NCI-H2081 treated with DMSO at 0.1 percent for 48 hours (cell line): ENCODE data around the gene KRTAP10-1.
A peak's percentile ranks its signal among the peaks of the same experiment; 100 is the strongest.

Experiments used
- DNase-seq: peaks from one replicate; lab custom pipeline; 2025; lab: John Stamatoyannopoulos, UW

The KRTAP10-1 gene

DNA sequence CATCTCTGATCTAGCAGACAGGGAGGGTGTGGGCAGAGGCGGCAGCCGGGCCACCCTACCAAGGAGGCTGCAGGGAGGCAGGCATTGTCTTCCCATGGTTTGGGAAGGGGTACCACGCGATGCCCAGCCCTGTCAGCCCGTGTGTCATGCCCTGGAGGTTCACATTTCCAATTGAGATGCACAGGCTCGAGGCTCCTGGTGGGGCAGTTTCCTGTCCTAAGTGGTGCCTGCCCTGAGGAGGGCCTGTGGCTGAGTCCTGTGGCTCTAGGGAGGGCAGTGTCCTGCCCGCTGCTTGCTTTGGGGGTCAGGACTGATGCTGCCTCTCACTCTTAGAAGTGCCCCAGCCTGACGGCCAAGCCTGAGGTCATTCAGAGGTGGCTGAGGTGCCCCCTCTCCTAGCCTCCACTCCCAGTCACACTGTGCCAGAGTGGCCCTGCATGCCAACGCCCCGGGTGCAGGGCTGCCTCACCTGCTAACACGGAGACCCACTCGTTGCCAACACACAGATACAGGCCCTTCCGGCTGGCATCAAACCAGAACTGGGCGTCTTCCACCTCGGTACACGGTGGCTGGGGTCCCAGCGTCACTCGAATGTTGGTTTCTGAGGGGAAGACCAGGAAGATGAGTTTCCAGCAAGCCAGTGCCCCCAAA, 11.9 kb downstream of the KRTAP10-1 start:
- DNase-seq: no peak

DNA sequence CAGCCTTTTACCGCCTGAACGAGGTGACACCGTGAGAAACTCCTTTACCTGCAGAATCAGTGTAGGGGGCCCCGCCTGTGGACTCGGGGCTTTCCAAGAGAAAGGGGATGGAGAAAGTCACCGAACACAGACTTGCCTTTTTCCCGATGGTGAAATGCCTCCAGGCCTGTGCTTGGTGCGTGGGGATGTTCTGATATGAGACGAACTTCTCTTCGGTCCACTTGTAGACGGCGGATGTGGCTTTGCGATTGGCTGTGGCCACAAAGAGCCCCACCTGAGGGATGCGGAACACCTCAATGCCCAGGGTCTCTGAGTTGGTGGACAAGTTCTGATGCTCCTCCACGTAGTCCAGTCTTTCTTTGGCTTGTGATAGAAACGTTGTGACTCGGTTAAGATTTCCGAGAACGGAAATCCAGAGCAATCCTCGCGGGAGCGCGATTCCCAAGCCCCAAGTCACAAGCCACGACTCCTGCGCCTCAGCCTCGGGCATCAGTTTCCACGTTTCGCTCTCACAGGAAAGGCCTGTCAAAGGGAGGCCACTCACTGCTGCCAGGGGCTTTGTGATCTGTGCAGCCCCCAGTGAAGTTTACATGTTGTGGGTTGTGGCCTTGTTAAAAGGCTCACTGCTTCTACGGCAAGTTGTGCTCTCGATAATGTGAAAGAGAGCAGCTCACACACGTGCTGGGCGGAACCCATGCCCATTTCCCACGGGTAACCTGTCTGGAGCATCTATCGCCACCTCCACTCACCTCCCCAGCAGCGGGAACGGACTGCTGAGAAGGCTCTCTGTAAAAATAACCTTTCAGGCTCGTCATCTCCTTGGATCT, 12.6 kb downstream of the KRTAP10-1 start:
- DNase-seq: no peak

DNA sequence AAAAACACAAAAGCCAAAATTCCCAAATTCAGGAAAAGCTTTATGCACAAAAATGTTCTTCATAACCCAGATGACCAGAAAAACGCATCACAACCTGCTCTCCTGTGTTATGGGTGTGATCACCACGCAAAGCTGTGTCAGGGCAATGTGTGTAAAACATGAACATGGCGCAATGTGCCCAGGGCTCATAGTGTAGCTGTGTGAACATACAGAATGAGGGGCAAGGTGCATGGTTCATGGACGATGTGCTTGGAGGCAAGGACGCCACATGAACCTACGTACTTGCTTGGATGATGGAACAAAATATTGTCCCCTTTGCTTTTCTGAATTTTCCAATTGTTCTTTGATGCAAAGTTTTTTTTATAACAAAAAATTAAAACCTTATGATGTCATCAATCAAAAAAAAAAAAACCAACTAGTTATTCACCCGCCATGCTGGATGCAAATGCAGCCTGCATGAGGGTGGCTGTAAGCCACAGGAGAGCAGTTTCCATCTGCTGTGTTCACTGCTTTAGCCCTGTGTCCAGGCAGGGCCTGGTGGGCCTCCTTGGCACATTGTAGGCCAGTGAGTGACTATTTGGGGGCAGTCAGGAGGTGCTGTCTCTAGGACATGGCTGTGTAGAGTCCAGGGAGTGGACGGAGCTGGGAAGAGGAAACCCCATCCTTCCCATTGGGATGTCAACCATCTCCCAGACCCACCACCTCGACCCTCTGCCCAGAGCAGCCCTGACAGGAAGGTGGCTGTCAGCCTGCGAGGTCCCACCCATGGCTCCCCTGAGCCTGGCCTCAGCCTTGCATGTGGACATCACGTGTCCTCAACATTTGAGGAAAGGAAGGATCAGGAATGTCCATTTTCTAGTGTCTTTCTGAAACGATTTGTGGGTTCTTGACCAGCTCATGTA, 13.6 kb downstream of the KRTAP10-1 start:
- DNase-seq: no peak

DNA sequence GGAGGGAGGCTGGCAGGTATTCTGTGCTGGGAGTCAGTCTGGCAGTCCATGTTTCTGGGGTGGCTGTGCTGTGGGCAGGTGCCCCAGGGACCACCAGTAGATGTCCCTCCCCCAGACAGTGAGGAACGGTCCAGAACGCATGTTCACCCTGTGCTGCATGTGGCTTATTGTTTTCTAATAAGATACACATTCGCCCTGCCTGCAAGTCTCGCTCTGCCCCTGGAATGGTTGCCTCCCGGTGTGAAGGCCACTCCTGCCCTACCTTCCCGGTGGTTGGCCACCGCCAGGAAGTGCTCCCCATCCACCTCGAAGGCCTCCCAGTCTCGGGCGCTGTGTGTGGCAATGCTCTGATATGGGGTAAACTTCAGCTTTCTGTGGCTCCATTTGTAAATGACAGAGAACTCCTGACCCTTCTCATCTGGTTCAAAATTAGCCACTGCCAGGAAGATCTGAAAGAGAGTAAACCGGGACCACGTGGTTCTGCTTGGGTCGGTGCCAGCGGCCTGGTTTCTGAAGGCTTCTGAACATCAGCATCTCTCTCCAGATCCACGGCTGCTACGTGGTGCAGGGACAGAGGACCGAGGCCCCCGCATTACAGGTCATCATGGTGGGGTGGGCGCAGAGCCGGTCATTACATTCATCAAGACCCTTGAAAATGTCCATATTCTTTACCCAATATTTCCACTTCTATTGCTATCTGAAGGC, 14.5 kb downstream of the KRTAP10-1 start:
- no peak for DNase-seq

DNA sequence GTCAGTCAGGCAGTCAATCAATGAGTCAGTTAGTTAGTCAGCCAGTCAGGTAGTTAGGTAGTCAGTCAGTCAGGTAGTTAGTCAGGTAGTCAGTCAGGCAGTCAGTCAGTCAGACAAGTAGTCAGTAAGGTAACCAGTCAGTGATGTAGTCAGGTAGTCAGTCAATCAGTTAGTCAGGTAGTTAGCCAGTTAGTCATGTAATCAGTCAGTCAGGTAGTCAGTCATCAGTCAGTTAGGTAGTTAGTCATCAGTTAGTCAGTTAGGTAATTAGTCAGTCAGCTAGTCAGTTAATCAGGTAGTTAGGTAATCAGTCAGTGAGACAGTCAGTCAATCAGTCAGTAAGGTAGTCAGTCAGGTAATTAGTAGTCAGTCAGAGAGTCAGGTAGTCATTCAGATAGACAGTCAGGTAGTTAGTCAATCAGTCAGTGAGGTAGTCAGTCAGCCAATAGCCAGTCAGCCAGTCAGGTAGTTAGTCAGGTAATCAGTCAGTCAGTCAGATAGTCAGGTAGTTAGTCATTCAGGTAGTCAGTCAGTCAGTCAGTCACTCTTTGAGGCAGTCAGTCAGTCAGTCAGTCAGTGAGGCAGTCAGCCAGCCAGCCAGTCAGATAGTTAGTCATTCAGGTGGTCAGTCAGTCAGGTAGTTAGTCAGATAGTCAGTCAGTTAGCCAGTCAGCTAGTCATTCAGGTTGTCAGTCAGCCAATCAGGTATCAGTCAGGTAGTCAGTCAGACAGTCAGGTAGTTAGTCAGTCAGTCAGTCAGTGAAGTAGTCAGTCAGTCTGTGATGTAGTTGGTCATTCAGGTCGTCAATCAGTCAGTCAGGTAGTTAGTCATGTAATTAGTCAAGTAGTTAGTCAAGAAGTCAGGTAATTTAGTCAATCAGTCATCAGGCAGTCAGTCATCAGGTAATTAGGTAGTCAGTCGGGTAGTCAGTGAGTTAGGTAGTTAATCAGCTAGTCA, 15.3 kb downstream of the KRTAP10-1 start:
- no peak for DNase-seq

DNA sequence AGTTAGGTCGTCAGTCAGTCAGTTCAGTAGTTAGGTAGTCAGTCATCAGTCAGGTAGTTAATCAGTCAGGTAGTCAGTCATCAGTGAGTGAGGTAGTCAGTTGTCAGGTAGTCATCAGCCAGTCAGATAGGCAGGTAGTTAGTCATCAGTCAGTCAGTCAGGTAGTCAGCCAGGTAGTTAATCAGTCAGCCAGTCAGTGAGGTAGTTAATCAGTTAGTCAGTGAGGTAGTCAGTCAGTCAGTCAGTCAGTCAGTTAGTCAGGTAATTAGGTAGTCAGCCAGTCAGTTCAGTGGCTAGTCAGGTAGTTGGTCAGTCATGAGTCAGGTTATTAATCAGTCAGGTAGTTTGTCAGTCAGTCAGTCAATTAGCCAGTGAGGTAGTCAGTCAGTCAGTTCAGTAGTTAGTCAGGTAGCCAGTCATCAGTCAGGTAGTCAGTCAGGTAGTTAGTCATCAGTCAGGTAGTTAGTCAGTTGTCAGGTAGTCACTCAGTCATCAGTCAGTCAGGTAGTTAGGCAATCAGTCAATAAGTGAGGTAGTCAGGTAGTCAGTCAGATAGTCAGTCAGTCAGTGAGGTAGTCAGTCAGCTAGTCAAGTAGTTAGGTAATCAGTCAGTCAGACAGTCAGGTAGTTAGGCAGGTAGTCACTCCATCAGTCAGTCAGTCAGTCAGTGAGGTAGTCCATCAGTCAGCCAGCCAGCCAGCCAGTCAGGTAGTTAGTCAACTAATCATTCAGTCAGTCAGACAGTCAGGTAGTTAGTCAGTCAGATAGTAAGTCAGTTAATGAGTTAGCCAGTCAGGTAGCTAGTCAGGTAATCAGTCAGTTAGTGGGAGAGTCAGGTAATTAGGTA, 16.2 kb downstream of the KRTAP10-1 start:
- no peak for DNase-seq

DNA sequence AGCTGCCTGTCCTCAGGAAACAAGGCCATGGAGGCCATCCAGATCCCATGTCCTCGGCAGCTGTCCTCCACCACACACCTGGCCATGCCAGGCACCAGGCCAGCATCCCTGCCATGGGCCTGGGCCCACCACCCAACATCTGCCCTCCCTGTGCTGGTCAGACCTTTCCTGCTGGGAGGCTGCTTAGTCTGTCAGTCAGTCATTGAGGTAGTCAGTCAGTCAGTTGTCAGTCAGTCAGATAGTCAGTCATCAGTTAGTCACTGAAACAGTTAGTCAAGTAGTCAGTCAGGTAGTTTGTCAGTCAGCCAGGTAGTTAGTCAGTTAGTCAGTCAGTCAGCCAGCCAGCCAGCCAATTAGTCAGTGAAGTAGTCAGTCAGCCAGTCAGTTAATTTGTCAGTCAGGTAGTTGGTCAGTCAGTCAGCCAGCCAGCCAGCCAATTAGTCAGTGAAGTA, 17.2 kb downstream of the KRTAP10-1 start:
- no peak for DNase-seq

DNA sequence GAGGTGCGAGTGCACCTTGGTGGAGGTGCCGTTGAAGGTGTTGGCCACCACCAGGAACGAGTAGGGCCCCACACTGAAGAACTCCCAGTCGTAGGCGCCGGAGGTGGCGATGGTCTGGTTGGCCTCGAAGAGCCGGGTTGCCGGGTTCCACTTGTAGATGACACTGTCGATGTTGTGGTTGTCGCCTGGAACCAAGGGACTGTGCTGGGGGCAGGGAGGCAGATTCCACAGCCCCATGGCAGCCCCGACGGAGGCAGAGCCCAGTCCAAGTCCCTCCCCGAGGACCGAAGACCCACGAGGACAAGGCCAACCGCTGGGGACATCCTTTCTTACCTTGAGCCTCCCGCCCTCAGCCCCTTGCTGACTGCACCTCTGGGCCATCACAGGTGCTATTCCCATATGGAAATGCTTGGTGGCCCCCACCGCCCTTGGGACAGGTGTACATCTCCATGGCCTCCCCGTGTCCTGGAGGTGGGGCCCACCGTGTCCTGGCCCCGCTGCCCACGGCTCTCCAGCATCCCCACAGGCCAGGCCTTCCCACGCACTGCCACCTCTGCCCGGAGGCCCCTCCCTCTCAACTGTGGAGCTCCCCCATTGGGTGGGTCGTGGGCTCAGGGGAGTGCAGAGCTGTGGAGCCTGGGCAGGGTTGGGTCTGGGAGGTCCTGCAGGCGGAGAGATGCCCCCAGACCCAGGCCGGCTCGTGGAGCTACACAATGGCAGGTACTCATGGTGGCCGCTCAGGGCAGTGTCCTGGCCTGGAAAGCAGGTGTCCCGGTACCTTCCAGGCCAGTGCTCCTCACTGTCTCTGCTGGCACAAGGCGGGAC, 17.9 kb downstream of the KRTAP10-1 start:
- no peak for DNase-seq

DNA sequence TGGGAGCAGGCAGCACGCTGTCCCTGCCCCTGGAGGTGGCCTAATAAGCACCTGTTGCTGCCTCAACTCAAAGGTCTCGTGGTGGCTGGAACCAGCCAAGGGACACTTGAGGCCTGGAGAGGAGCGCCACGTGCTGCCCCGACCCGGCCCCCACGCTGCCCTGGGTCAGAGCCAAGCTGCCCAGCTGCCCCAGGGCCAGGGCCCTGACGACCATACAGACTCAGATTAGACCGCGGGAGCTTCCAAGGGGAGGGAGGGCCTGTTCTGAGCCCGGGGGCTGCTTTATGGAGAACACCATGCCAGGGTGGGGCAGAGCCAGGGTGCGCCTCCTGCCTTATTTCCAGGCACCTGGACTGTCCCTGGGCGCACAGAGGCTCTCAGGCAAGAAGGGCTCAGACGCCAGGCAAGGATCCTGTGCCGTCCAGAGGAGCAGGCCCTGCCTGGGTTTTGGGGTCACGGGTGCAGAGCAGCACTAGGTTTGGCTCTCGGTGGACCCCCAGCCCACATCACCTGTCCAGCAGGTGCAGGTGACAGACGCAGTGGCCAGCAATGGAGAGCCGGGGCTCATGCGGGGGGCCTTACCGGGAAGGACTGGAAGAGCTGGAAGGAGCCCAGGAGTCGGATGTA, 18.6 kb downstream of the KRTAP10-1 start:
- no peak for DNase-seq

DNA sequence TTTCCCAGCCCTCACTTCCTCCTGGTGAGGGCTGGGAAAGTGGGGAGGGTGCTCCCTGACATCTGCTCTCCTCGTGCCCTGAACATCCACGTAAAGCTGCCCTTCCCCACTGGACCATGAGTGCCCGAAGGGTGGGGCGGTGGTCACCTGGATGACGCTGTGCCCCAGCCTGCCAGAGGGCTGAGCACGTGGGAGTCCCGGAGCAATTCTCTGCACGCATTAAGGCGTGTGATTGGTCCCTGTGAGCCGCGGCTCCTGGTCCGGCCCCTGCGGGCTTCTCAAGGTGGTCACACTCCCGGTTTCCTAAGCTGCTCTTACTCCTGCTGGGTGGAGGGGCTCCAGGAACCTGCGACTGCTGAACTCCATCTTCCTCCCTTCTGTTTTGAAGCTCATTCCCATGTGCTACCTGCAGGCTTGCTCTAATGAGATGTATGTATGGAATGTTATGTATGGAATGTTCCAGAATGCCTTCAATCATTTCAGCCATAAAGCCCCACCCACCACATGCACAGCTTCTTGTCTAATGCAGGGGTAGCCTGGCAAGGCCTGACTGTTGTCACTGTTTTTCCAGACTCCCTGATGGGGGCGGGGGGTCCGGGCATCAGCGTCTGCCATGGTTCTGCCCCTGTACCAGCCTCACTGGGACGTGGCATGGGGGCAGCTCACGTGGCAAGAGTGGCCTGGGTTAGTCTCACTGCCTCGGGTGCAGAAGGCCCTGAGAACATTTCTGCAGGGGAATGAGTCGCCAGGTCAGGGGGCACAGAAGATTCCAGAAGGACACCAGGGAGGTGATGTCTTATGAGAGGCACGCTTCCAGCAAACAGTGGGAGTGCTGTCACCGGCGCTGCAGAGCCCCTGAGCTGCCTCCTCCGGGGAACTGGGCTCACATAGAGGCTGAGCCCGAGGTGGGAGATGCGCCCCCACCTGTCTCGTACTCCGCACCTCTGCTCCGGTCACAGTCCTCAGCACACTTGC, 19.4 kb downstream of the KRTAP10-1 start:
- no peak for DNase-seq

DNA sequence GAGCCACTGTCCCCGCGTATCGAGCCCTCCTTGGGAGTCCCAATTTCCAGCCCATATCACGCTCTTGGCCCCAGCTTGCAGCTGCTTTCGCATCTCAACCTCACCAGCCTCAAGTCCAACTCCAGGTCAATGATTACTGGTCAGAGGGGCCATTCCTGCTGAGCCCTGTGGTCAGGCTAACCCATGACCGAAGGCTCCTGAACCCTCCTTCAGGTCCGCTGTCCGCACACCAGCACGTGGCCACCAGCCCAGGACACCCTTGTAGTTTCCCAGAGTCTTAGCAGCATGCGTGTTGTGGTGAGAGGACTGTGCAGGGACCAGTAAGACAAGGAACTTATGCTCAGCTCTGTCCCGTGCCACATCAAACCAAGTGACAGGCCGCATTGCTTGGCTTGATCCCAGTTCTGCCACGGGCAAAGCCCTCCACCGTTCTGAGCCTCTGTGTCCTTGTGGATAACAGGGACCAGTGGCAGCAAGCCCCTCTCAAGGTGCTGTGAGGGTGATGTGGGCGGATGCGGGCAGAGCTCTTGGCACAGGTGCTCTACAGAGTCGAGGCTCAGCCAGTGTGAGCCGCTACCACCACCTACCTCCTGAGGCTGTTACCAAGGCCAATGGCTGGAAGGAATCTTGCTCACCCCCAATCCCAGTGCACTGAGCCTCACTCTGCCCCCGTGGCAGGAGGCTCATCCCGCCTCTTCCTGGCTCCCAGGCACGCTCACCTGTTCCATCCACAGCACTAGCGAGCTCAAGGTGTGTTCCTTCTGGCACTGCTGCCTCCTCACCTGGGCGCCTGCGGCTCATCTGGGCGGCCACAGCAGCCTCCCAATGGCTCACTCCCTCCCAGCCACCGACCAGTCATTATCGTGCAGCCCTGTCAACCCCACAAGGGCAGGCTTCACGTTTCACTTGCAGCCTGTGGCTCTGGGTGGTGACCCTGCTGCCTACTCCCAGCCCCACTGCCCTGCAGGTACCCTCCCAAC, 20.4 kb downstream of the KRTAP10-1 start:
- DNase-seq: no peak

DNA sequence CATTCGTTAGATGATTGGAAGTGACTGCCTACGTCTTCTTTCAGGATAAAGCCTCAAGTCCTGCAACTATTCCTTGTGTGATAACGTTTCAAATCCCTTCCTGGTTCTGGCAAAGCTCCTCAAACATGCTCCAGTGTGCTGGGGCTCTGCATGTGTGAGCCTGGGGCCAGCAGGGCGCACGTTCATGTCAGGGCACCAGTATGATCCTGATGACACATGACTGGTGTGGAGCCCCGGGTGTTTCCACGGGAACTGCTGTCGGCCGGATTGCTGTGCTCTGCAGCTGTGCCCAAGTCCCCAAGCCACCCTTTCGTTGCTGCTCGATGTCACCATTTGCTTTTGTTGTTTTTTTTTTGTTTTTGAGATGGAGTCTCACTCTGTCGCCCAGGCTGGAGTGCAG, 21.3 kb downstream of the KRTAP10-1 start:
- DNase-seq: no peak

DNA sequence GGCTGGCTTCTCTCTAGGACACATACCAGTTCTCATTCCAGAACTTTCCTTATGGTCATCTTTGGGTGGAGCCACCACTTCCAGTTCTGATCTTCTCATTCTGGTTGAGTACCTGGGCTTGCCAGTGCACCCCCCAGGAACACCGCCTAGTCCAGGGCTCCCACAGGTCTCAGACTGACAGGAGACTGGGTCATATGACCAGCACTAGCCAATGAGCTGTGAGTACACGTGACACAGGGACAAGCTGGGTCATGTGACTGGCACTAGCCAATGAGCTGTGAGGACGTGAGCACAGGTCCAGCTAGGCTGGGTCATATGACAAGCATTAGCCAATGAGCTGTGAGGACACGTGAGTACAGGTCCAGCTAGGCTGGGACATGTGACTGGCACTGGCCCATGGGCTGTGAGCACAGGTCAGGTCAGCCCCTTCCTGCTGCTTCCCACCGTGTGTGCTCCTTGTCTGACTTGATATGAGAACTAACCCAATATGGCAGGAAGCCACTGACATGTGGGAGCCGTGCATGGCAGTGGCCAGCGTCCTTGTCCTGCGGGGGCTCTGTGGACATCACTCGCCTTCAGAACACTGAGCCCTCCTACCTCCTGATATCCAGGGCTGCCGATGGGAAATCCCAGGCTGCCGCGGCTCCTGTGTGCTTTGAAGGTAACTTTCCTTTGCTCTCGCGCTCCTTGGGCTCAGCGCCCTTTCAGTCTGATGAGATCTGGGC, 22.7 kb downstream of the KRTAP10-1 start:
- DNase-seq: peak; percentile 0

DNA sequence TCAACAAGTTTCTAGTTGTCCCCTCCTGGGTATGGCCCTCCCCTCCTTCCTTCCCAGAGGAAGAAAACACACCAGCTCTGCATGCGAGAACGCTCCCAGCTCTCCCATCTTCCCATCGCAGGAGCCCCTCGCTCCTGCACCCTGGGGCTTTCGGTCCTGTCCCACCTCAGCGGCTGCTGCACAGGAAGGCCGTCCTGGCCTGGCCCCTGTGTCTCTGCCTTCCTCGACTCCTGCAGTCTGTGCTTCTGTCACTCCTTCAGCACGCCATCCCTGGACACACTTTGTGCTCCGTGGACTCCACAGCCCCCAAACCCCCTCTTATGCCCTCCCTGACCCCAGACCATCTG, 23.2 kb downstream of the KRTAP10-1 start:
- DNase-seq: no peak

DNA sequence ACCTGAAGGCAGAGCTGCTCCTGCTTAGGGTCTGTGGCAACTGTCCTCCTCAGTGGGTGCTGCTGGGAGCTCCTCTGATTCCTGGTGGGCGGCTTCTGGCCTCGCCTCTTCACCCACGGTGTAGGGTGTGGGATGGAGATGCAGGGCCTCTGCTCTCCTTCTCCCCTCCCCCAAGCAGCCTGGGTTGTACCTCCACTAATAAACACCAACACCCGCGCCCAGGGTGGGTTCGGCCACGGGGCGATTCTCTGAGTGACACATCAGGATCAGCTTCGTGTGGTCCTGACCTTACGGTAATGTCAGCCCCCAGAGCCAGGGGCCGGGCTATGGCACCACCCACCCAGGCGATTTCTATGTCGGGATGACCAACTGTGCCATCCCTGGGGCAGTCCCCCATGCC, 23.7 kb downstream of the KRTAP10-1 start:
- DNase-seq: no peak
